Activated naive CD4-positive, alpha-beta T cell treated with anti-CD3 and anti-CD28 coated beads for 36 hours (primary cell): ENCODE results near the gene GRAMD1A. TPM values are rescaled to one million over a fixed set of nuclear protein-coding genes. Genes with fewer than 3 reads are reported as not detected.

ENCODE experiments used
- total RNA-seq, 2 experiments: library from RNA; stranded (reverse); gene quantifications; one replicate each; pipeline ENCODE4 v1.2.3, GENCODE V29; 2021

GRAMD1A gene
- total RNA-seq, 2 experiments from 2014 or later = 117 to 125 TPM

Other genes starting within 250 kb of the GRAMD1A start
- 1 to 10 TPM; 2.8 to 3.3 TPM for gene ZNF599, start 227.1 kb upstream of the GRAMD1A start, total RNA-seq
- gene ZNF30, start 73.4 kb upstream of the GRAMD1A start, total RNA-seq = 1 to 10 TPM; 4.4 to 5.5 TPM
- 1 to 10 TPM; 3.1 to 3.5 TPM for gene ZNF792, start 36.1 kb upstream of the GRAMD1A start, total RNA-seq
- under 1 TPM; 0.83 to 0.89 TPM for gene SCN1B, start 30.1 kb downstream of the GRAMD1A start, total RNA-seq
- not detected for gene HPN, start 41.4 kb downstream of the GRAMD1A start, total RNA-seq
- not detected for gene FXYD3, start 115.5 kb downstream of the GRAMD1A start, total RNA-seq
- 1 to 10 TPM; 1.1 to 1.7 TPM for gene LGI4, start 134.7 kb downstream of the GRAMD1A start, total RNA-seq
- 1 to 10 TPM; 3.3 to 3.4 TPM for gene FXYD1, start 138.5 kb downstream of the GRAMD1A start, total RNA-seq
- 1 to 10 TPM in 1 of 2 experiments, under 1 TPM in 1; 0.54 to 1.2 TPM for gene FXYD7, start 142.9 kb downstream of the GRAMD1A start, total RNA-seq
- 100 to 1,000 TPM; 289 to 294 TPM for gene FXYD5, start 154.4 kb downstream of the GRAMD1A start, total RNA-seq
- not detected for gene FAM187B, start 228.4 kb downstream of the GRAMD1A start, total RNA-seq
- 10 to 100 TPM in 1 of 2 experiments, 1 to 10 TPM in 1; 8.2 to 11.2 TPM for gene LSR, start 248.7 kb downstream of the GRAMD1A start, total RNA-seq